SK-N-SH treated with all-trans-retinoic acid at 6 μM for 48 hours (cell line): ENCODE data around the gene TAF6.

ENCODE experiments used
- ATAC-seq: fragments of 200-7000 bp; cut with Tn5 transposase; 3 replicates; pipeline ENCODE4 v1.9.1; 2020; ENCODE audit warnings: mild to moderate bottlenecking, moderate library complexity
- ARNTL ChIP-seq: fragments of 450-650 bp; formaldehyde crosslinking; IDR thresholded peaks from 2 replicates; pipeline ENCODE4 v1.5.0; 2020; ENCODE audit warnings: low read depth, mild to moderate bottlenecking, moderate library complexity, borderline replicate concordance
- BACH2 ChIP-seq: fragments of 250-450 bp; sonication (Bioruptor Pico); IDR thresholded peaks from 2 replicates; pipeline ENCODE4 v1.9.0; 2021; ENCODE audit warnings: mild to moderate bottlenecking, borderline replicate concordance
- GLIS3 ChIP-seq: fragments of 250-450 bp; sonication (Bioruptor Pico); IDR thresholded peaks from 2 replicates; pipeline ENCODE4 v1.5.0; 2020; ENCODE audit warnings: mild to moderate bottlenecking, moderate library complexity
- ISL1 ChIP-seq: fragments of 250-450 bp; sonication (Bioruptor Pico); IDR thresholded peaks from 2 replicates; pipeline ENCODE4 v2.1.2; 2022; ENCODE audit warnings: mild to moderate bottlenecking, moderate library complexity
- OSR1 ChIP-seq: fragments of 250-450 bp; sonication (Bioruptor Pico); IDR thresholded peaks from 2 replicates; pipeline ENCODE4 v1.8.0; 2022; ENCODE audit warnings: moderate library complexity, mild to moderate bottlenecking, inconsistent platforms
- PPARA ChIP-seq: fragments of 250-450 bp; sonication (Bioruptor Pico); IDR thresholded peaks from 2 replicates; pipeline ENCODE4 v1.5.0; 2020; ENCODE audit warnings: mild to moderate bottlenecking, borderline replicate concordance
- RARB ChIP-seq: fragments of 250-450 bp; sonication (Bioruptor Pico); IDR thresholded peaks from 2 replicates; pipeline ENCODE4 v1.8.0; 2021; ENCODE audit warnings: mild to moderate bottlenecking, moderate library complexity
- SNAI2 ChIP-seq: fragments of 250-450 bp; sonication (Bioruptor Pico); IDR thresholded peaks from 2 replicates; pipeline ENCODE4 v1.5.0; 2020; ENCODE audit warnings: mild to moderate bottlenecking, moderate library complexity
- TCF4 ChIP-seq: fragments of 250-450 bp; sonication (Bioruptor Pico); IDR thresholded peaks from 2 replicates; pipeline ENCODE4 v1.8.0; 2021; ENCODE audit warnings: mild to moderate bottlenecking, moderate library complexity, borderline replicate concordance
- TSHZ2 ChIP-seq: fragments of 250-450 bp; sonication (Bioruptor Pico); IDR thresholded peaks from 2 replicates; pipeline ENCODE4 v1.5.0; 2020; ENCODE audit warnings: mild to moderate bottlenecking, moderate library complexity
- ZC3H10 ChIP-seq: fragments of 250-450 bp; sonication (Bioruptor Pico); IDR thresholded peaks from 2 replicates; pipeline ENCODE4 v1.5.1; 2021; ENCODE audit warnings: mild to moderate bottlenecking, moderate library complexity
- ZFP3 ChIP-seq: fragments of 250-450 bp; sonication (Bioruptor Pico); IDR thresholded peaks from 2 replicates; pipeline ENCODE4 v1.5.0; 2020; ENCODE audit warnings: mild to moderate bottlenecking, moderate library complexity
- ZFP30 ChIP-seq: fragments of 450-650 bp; formaldehyde crosslinking; IDR thresholded peaks from 2 replicates; pipeline ENCODE4 v1.5.0; 2022; ENCODE audit warnings: mild to moderate bottlenecking, moderate library complexity
- ZNF565 ChIP-seq: fragments of 450-650 bp; formaldehyde crosslinking; conservative IDR thresholded peaks from 2 replicates; pipeline ENCODE4 v1.5.0; 2020; ENCODE audit warnings: low read depth, mild to moderate bottlenecking, moderate library complexity
- ZNF70 ChIP-seq: fragments of 450-650 bp; formaldehyde crosslinking; IDR thresholded peaks from 2 replicates; pipeline ENCODE4 v1.5.0; 2020; ENCODE audit warnings: mild to moderate bottlenecking, moderate library complexity
- ZNF8 ChIP-seq: fragments of 450-650 bp; formaldehyde crosslinking; IDR thresholded peaks from 2 replicates; pipeline ENCODE4 v1.5.0; 2020; ENCODE audit warnings: mild to moderate bottlenecking, moderate library complexity
- TF ChIP-seq, protein P1 (sequence below): fragments of 250-450 bp; sonication (Bioruptor Pico); IDR thresholded peaks from 2 replicates; pipeline ENCODE4 v1.8.0; 2020; ENCODE audit warnings: mild to moderate bottlenecking, moderate library complexity, borderline replicate concordance
- TF ChIP-seq, protein P2 (sequence below): fragments of 250-450 bp; sonication (Bioruptor Pico); IDR thresholded peaks from 2 replicates; pipeline ENCODE4 v1.5.1; 2020; ENCODE audit warnings: low read depth, mild to moderate bottlenecking, moderate library complexity
- TF ChIP-seq, protein P3 (sequence below): fragments of 250-450 bp; sonication (Bioruptor Pico); IDR thresholded peaks from 2 replicates; pipeline ENCODE4 v1.8.0; 2021; ENCODE audit warnings: low read depth, mild to moderate bottlenecking, moderate library complexity, borderline replicate concordance
- TF ChIP-seq, protein P4 (sequence below): fragments of 250-450 bp; sonication (Bioruptor Pico); IDR thresholded peaks from 2 replicates; pipeline ENCODE4 v1.5.1; 2021; ENCODE audit warnings: mild to moderate bottlenecking, moderate library complexity

Gene TAF6

DNA sequence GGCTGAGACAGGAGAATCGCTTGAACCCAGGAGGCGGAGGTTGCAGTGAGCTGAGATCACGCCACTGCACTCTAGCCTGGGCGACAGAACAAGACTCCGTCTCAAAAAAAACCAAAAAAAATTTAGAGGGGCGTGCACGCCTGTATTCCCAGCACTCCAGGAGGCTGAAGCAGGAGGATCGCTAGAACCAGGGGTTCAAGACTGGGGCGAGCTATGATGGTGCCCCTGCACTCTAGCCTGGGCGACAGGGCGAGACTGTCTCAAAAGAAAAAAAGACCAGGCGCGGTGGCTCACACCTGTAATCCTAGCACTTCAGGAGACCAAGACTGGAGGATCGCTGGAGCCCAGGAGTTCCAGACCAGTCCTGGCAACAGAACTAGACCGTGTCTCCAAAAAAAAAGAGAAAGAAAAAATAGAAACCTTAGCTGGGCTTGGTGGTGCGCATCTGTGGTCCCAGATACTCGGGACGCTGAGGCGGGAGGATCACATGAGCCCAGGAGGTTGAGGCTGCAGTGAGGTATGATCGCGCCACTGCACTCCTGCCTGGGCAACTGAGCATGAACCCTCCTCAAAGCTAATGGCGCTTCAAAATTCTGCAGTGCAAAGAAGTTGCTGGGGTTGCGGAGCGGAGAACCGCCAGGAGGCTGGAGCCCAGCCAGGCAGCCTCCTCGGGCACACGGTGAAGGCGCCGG lies 7.2 kb upstream of the TAF6 start:
- peak; percentile 45 for ATAC-seq

GRCh38 chr7:100124301-100125230 lies 5.4 kb upstream of the TAF6 start:
- TF ChIP-seq ZNF8 (CRISPR knock-in tag) (no peak), ARNTL (CRISPR knock-in tag) (no peak), GLIS3 (CRISPR knock-in tag) (no peak), ZC3H10 (CRISPR knock-in tag) (no peak), ZFP3 (CRISPR knock-in tag) (no peak), PPARA (CRISPR knock-in tag) (no peak), TCF4 (CRISPR knock-in tag) (no peak), BACH2 (CRISPR knock-in tag) (no peak), ZFP30 (no peak), RARB (CRISPR knock-in tag) (no peak), TSHZ2 (CRISPR knock-in tag) (no peak), OSR1 (CRISPR knock-in tag) (no peak), SNAI2 (CRISPR knock-in tag) (no peak), ZNF70 (CRISPR knock-in tag) (no peak)
- TF ChIP-seq, protein P1, sequence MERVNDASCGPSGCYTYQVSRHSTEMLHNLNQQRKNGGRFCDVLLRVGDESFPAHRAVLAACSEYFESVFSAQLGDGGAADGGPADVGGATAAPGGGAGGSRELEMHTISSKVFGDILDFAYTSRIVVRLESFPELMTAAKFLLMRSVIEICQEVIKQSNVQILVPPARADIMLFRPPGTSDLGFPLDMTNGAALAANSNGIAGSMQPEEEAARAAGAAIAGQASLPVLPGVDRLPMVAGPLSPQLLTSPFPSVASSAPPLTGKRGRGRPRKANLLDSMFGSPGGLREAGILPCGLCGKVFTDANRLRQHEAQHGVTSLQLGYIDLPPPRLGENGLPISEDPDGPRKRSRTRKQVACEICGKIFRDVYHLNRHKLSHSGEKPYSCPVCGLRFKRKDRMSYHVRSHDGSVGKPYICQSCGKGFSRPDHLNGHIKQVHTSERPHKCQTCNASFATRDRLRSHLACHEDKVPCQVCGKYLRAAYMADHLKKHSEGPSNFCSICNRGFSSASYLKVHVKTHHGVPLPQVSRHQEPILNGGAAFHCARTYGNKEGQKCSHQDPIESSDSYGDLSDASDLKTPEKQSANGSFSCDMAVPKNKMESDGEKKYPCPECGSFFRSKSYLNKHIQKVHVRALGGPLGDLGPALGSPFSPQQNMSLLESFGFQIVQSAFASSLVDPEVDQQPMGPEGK (CRISPR knock-in tag), result no peak
- TF ChIP-seq, protein P2, sequence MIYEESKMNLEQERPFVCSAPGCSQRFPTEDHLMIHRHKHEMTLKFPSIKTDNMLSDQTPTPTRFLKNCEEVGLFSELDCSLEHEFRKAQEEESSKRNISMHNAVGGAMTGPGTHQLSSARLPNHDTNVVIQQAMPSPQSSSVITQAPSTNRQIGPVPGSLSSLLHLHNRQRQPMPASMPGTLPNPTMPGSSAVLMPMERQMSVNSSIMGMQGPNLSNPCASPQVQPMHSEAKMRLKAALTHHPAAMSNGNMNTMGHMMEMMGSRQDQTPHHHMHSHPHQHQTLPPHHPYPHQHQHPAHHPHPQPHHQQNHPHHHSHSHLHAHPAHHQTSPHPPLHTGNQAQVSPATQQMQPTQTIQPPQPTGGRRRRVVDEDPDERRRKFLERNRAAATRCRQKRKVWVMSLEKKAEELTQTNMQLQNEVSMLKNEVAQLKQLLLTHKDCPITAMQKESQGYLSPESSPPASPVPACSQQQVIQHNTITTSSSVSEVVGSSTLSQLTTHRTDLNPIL, result no peak
- TF ChIP-seq, protein P3, sequence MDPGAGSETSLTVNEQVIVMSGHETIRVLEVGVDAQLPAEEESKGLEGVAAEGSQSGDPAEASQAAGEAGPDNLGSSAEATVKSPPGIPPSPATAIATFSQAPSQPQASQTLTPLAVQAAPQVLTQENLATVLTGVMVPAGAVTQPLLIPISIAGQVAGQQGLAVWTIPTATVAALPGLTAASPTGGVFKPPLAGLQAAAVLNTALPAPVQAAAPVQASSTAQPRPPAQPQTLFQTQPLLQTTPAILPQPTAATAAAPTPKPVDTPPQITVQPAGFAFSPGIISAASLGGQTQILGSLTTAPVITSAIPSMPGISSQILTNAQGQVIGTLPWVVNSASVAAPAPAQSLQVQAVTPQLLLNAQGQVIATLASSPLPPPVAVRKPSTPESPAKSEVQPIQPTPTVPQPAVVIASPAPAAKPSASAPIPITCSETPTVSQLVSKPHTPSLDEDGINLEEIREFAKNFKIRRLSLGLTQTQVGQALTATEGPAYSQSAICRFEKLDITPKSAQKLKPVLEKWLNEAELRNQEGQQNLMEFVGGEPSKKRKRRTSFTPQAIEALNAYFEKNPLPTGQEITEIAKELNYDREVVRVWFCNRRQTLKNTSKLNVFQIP (CRISPR knock-in tag), result no peak
- TF ChIP-seq, protein P4, sequence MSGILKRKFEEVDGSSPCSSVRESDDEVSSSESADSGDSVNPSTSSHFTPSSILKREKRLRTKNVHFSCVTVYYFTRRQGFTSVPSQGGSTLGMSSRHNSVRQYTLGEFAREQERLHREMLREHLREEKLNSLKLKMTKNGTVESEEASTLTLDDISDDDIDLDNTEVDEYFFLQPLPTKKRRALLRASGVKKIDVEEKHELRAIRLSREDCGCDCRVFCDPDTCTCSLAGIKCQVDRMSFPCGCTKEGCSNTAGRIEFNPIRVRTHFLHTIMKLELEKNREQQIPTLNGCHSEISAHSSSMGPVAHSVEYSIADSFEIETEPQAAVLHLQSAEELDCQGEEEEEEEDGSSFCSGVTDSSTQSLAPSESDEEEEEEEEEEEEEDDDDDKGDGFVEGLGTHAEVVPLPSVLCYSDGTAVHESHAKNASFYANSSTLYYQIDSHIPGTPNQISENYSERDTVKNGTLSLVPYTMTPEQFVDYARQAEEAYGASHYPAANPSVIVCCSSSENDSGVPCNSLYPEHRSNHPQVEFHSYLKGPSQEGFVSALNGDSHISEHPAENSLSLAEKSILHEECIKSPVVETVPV (CRISPR knock-in tag), result no peak
- ATAC-seq, result no peak

More for the DNA sequence above, 7.2 kb upstream of the TAF6 start:
- TF ChIP-seq ZFP3 (CRISPR knock-in tag), result peak; percentile 81; the same call in 1 of the 2 replicates
- no peak for TF ChIP-seq ZC3H10 (CRISPR knock-in tag)
- no peak for TF ChIP-seq ISL1 (CRISPR knock-in tag)
- TF ChIP-seq, all 23 proteins: peak for 1

GRCh38 chr7:100122568-100122967 lies 3.4 kb upstream of the TAF6 start:
- no peak for ATAC-seq
- TF ChIP-seq ARNTL (CRISPR knock-in tag) (no peak), ZFP30 (no peak), BACH2 (CRISPR knock-in tag) (no peak), GLIS3 (CRISPR knock-in tag) (no peak), ZNF565 (CRISPR knock-in tag) (no peak), ZNF70 (CRISPR knock-in tag) (no peak), PPARA (CRISPR knock-in tag) (no peak), ISL1 (CRISPR knock-in tag) (no peak), TSHZ2 (CRISPR knock-in tag) (no peak)
- TF ChIP-seq, protein P1 (CRISPR knock-in tag), result no peak
